ENCODE measurements around the gene GARIN5A. TPM values are rescaled to one million over a fixed set of nuclear protein-coding genes. Genes with fewer than 3 reads are reported as not detected.

The GARIN5A gene
- total and polyA plus RNA-seq, 11 donors, result 0.51 to 6.4 (median 1.6) TPM

- no peaks in the 10 kb centered on the region for H3K9me3 ChIP-seq
- H3K27me3 ChIP-seq, result peaks cover 0 to 8% (median 0%) of the 10 kb centered on the region in 9 donors
- WGBS, 4 donors, result 53 to 58% (median 57%) methylated on average over 34 to 38 of the region's 38 CpGs
- H3K36me3 ChIP-seq, result no peaks in the 10 kb centered on the region
- TF ChIP-seq CTCF (IDR thresholded peaks at IDR 0.05), result no peak
- TF ChIP-seq POLR2A (IDR thresholded peaks at IDR 0.05), result no peak
- H3K27ac ChIP-seq, result no peak overlapping the region
- no peak overlapping the region for H3K4me3 ChIP-seq
- DNase-seq (peak in 1 of 5 donors; percentile 43), ATAC-seq (no peak)
- intact Hi-C loops (cut with DNase I), result loop anchor here in 2 of 10 donors (5.0 to 10.0 kb wide), 2 partner anchors 137 to 490 kb away; partner anchors contain the start of genes NR1H2 (in 1 of the 2), VRK3 (in 1 of the 2) and ZNF473 (in 1 of the 2)
- peaks cover 0 to 13% (median 8%) of the 10 kb centered on the region in 12 donors for H3K4me1 ChIP-seq
Observed at GRCh38 chr19:50514346-50515167, 37.9 kb upstream of the GARIN5A start.

DNA sequence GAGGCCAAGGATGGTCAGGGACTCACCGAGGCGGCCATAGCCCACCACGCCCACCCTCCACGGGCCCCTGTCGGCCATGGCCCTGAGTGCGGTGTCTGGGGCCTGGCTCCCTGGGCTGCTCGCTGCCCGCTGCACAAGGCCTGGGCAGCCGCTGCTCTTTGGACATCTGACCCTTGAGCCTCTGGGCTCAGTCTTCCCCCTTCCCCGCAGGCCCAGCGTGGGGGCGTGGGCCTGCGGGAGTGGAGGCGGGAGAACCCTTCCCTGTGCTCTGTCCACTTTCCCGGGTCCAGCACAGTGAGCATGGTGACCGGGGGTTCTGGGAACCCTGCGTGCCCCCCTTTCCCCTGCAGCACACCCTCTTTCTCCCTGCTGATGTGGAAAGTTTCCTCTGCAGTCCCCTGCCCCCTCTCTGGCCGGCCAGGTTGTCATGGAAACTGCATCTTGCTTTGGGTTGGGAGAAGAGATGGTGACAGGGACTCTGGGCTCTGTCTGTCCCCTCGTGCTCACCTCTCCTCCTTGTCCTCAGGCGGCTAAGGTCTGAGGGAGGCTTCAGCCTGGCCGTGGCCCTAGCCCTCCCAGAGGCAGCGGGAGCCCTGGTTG lies 37.2 kb upstream of the GARIN5A start, which contains the start of gene ASPDH:
Gene ASPDH, minus strand, starts transcription at position 168 of the 600 bp plus-strand sequence. Its CDS starts 90 bp downstream, at position 78.
- Histone ChIP-seq H3K27me3 (peaks cover 0 to 8% (median 0%) of the 10 kb centered on the region in 9 donors), H3K4me1 (peaks cover 0 to 18% (median 8%) of the 10 kb centered on the region in 12 donors), H3K36me3 (no peaks in the 10 kb centered on the region), H3K4me3 (no peak within 1 kb of the TSS), H3K9me3 (no peaks in the 10 kb centered on the region), H3K27ac (no peak within 1 kb of the TSS)
- 48 to 62% (median 54%) methylated on average over 14 to 22 of the region's 22 CpGs for WGBS, 4 donors
- no peak for ATAC-seq
- DNase-seq, result peak in 1 of 5 donors; percentile 21
- intact Hi-C loops (cut with DNase I), result loop anchor here in 2 of 10 donors (5.0 to 10.0 kb wide), 2 partner anchors 137 to 489 kb away; partner anchors contain the start of genes NR1H2 (in 1 of the 2), VRK3 (in 1 of the 2) and ZNF473 (in 1 of the 2)
- TF ChIP-seq POLR2A (IDR thresholded peaks at IDR 0.05) (no peak), CTCF (IDR thresholded peaks at IDR 0.05) (no peak)

GRCh38 chr19:50512999-50513745 lies 36.5 kb upstream of the GARIN5A start:
- TF ChIP-seq POLR2A (IDR thresholded peaks at IDR 0.05) (no peak), CTCF (IDR thresholded peaks at IDR 0.05) (no peak)
- no peaks in the 10 kb centered on the region for H3K9me3 ChIP-seq
- peaks cover 0 to 20% (median 8%) of the 10 kb centered on the region in 12 donors for H3K4me1 ChIP-seq
- no peaks in the 10 kb centered on the region for H3K36me3 ChIP-seq
- intact Hi-C loops (cut with DNase I), result loop anchor here in 2 of 10 donors (5.0 to 10.0 kb wide), 2 partner anchors 136 to 488 kb away; partner anchors contain the start of genes NR1H2 (in 1 of the 2), VRK3 (in 1 of the 2) and ZNF473 (in 1 of the 2)
- ATAC-seq (no peak), DNase-seq (peak in 1 of 5 donors; percentile 14)
- 61 to 74% (median 70%) methylated on average over 12 of the region's 12 CpGs for WGBS, 4 donors
- H3K4me3 ChIP-seq, result no peak overlapping the region
- H3K27me3 ChIP-seq, result peaks cover 0 to 8% (median 0%) of the 10 kb centered on the region in 9 donors
- H3K27ac ChIP-seq, result no peak overlapping the region

Measured in heart left ventricle (tissue), 16 donors.